ENCODE measurements around the gene STAT3. TPM values are rescaled to one million over a fixed set of nuclear protein-coding genes. Genes with fewer than 3 reads are reported as not detected.
A peak's percentile ranks its signal among the peaks of the same experiment; 100 is the strongest.

Gene STAT3
- total and polyA plus RNA-seq, 9 of the 15 experiments (the other 6 are each of a cell fraction or from before 2014, with no cell fraction given): 90.0 to 179 (median 114) TPM

DNA sequence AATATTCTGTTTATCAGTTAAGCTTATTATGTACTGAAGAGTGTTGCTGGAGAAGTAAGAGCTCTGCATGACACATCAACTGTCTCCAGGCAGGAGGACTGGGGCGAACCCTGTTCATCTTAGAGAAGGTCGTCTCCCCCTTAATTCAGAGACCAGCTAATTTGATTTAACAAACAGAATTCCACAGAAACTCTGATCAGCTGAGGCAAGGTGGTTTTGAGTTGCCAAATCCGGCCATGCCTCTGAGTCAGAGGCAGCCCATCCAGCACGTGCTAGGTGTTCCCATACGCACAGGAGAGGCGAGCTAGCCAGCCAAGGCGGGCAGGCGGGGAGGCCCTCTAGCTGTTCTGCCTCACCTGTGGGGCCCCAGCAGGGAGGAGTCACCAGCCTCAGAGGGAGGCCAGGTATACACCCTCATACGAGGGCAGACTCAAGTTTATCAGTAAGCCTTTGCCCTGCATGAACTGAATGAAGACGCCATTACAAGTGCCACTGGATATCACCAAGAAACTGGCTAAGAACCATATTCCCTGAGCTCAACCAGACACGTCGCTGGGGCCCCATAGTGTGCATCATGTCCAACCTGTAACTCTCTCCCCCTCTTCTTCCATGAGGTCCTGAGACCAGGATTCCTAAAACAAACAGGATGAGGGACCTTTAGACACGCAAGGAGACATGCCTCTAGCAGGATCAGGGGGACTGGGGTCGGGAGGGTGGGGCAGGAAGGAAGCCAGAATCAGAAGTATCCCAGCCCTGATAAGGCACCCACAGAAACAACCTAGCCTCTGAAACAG lies 74.3 kb downstream of the STAT3 start (continued):
- TF ChIP-seq, protein P1, sequence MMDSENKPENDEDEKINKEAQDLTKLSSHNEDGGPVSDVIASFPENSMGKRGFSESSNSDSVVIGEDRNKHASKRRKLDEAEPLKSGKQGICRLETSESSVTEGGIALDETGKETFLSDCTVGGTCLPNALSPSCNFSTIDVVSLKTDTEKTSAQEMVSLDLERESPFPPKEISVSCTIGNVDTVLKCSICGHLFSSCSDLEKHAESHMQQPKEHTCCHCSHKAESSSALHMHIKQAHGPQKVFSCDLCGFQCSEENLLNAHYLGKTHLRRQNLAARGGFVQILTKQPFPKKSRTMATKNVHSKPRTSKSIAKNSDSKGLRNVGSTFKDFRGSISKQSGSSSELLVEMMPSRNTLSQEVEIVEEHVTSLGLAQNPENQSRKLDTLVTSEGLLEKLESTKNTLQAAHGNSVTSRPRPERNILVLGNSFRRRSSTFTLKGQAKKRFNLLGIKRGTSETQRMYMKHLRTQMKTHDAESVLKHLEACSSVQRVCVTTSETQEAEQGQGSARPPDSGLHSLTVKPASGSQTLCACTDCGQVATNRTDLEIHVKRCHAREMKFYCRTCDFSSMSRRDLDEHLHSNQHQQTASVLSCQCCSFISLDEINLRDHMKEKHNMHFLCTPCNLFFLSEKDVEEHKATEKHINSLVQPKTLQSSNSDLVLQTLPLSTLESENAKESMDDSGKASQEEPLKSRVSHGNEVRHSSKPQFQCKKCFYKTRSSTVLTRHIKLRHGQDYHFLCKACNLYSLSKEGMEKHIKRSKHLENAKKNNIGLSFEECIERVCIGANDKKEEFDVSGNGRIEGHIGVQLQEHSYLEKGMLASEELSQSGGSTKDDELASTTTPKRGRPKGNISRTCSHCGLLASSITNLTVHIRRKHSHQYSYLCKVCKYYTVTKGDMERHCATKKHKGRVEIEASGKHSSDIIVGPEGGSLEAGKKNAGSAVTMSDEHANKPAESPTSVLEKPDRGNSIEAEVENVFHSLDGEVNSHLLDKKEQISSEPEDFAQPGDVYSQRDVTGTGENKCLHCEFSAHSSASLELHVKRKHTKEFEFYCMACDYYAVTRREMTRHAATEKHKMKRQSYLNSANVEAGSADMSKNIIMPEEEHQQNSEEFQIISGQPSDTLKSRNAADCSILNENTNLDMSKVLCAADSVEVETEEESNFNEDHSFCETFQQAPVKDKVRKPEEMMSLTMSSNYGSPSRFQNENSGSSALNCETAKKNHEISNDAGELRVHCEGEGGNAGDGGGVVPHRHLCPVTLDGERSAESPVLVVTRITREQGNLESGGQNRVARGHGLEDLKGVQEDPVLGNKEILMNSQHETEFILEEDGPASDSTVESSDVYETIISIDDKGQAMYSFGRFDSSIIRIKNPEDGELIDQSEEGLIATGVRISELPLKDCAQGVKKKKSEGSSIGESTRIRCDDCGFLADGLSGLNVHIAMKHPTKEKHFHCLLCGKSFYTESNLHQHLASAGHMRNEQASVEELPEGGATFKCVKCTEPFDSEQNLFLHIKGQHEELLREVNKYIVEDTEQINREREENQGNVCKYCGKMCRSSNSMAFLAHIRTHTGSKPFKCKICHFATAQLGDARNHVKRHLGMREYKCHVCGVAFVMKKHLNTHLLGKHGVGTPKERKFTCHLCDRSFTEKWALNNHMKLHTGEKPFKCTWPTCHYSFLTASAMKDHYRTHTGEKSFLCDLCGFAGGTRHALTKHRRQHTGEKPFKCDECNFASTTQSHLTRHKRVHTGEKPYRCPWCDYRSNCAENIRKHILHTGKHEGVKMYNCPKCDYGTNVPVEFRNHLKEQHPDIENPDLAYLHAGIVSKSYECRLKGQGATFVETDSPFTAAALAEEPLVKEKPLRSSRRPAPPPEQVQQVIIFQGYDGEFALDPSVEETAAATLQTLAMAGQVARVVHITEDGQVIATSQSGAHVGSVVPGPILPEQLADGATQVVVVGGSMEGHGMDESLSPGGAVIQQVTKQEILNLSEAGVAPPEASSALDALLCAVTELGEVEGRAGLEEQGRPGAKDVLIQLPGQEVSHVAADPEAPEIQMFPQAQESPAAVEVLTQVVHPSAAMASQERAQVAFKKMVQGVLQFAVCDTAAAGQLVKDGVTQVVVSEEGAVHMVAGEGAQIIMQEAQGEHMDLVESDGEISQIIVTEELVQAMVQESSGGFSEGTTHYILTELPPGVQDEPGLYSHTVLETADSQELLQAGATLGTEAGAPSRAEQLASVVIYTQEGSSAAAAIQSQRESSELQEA (IDR thresholded peaks at IDR 0.05; ENCODE audit: low read depth): no peak
- TF ChIP-seq, protein P2, sequence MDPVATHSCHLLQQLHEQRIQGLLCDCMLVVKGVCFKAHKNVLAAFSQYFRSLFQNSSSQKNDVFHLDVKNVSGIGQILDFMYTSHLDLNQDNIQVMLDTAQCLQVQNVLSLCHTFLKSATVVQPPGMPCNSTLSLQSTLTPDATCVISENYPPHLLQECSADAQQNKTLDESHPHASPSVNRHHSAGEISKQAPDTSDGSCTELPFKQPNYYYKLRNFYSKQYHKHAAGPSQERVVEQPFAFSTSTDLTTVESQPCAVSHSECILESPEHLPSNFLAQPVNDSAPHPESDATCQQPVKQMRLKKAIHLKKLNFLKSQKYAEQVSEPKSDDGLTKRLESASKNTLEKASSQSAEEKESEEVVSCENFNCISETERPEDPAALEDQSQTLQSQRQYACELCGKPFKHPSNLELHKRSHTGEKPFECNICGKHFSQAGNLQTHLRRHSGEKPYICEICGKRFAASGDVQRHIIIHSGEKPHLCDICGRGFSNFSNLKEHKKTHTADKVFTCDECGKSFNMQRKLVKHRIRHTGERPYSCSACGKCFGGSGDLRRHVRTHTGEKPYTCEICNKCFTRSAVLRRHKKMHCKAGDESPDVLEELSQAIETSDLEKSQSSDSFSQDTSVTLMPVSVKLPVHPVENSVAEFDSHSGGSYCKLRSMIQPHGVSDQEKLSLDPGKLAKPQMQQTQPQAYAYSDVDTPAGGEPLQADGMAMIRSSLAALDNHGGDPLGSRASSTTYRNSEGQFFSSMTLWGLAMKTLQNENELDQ (CRISPR knock-in tag; IDR thresholded peaks at IDR 0.05; ENCODE audit: borderline replicate concordance): no peak
- TF ChIP-seq ZNF384 (IDR thresholded peaks at IDR 0.05; ENCODE audit: low read depth, low read length) (no peak), NCOR1 (IDR thresholded peaks at IDR 0.05) (peak; percentile 53), STAT5A (IDR thresholded peaks at IDR 0.05; ENCODE audit: borderline replicate concordance, low read length) (no peak), PHF8 (IDR thresholded peaks at IDR 0.05; ENCODE audit: borderline replicate concordance, low read length) (no peak), ARNT (IDR thresholded peaks at IDR 0.05) (no peak), ZEB2 (IDR thresholded peaks at IDR 0.05) (peak; percentile 48; the same call in 1 of the 2 replicates), CEBPB (tag; IDR thresholded peaks at IDR 0.05) (no peak), L3MBTL2 (IDR thresholded peaks at IDR 0.05) (peak; percentile 85), HDAC6 (IDR thresholded peaks at IDR 0.05; ENCODE audit: low read depth, low read length) (no peak), BCL6 (CRISPR knock-in tag; IDR thresholded peaks at IDR 0.05) (no peak), BRD9 (IDR thresholded peaks at IDR 0.05; ENCODE audit: low read depth, partially characterized antibody) (peak; percentile 24), HNRNPK (IDR thresholded peaks at IDR 0.05; ENCODE audit: low read depth, low read length, poor library complexity, severe bottlenecking) (no peak), SUPT5H (IDR thresholded peaks at IDR 0.05) (0 out of 2 replicates have a peak, but pooled peaks have one; percentile 12)
- TF ChIP-seq, protein P3, sequence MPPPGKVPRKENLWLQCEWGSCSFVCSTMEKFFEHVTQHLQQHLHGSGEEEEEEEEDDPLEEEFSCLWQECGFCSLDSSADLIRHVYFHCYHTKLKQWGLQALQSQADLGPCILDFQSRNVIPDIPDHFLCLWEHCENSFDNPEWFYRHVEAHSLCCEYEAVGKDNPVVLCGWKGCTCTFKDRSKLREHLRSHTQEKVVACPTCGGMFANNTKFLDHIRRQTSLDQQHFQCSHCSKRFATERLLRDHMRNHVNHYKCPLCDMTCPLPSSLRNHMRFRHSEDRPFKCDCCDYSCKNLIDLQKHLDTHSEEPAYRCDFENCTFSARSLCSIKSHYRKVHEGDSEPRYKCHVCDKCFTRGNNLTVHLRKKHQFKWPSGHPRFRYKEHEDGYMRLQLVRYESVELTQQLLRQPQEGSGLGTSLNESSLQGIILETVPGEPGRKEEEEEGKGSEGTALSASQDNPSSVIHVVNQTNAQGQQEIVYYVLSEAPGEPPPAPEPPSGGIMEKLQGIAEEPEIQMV (tag; conservative IDR thresholded peaks at IDR 0.05; ENCODE audit: low read depth): no peak
